HG02981 (cell line): ENCODE results near the gene PTPN14.
"Not testable (repeated sequence)": the region's sequence is repeated elsewhere in the genome, so short reads cannot be mapped to it uniquely, and the experiment has no call there.

ENCODE experiments used
- ATAC-seq: cut with Tn5 transposase; IDR thresholded peaks from one replicate; pipeline ENCODE4 v1.9.1; 2021; ENCODE audit warnings: mild to moderate bottlenecking, moderate library complexity; ENCODE audit not compliant: unreplicated experiment

Gene PTPN14

GRCh38 chr1:214413315-214413714, 138.1 kb downstream of the PTPN14 start:
- no peak for ATAC-seq

- ATAC-seq: peak; percentile 31
These were observed 146.7 kb downstream of the PTPN14 start for GRCh38 chr1:214404571-214405213.

GRCh38 chr1:214404154-214404553, 147.2 kb downstream of the PTPN14 start:
- ATAC-seq: peak; percentile 86

DNA sequence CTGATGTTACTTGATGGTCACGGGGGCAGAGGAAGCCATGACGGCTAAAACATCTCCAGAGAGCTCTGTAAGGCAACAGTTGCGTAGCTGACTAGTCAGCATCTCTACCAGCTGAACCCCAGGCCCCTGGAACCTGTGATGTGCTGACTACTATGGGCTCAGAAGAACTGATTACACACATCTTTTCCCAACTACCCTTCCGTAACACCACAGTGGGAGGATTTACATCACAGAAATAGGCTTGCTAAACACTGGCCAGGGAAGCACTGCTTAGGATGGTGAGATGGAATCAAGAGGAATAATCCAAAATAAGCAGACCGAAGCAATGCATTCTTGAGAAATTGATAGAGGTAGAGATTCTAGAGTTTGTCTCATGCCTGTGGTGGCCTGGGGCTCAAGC, 148.0 kb downstream of the PTPN14 start:
- no peak for ATAC-seq

- ATAC-seq: no peak
These were observed 148.8 kb downstream of the PTPN14 start for GRCh38 chr1:214402613-214403083.

GRCh38 chr1:214401666-214402065, 149.7 kb downstream of the PTPN14 start:
- no peak for ATAC-seq

GRCh38 chr1:214400131-214400530, 151.3 kb downstream of the PTPN14 start:
- no peak for ATAC-seq

GRCh38 chr1:214398490-214398889, 152.9 kb downstream of the PTPN14 start:
- ATAC-seq: no peak

GRCh38 chr1:214397497-214397896, 153.9 kb downstream of the PTPN14 start:
- no peak for ATAC-seq

- ATAC-seq: no peak
These were observed 155.1 kb downstream of the PTPN14 start for GRCh38 chr1:214396330-214396729.

- ATAC-seq: not testable (repeated sequence)
These were observed 156.8 kb downstream of the PTPN14 start for GRCh38 chr1:214394569-214394968.

- no peak for ATAC-seq
These were observed 158.3 kb downstream of the PTPN14 start for GRCh38 chr1:214393086-214393485.

DNA sequence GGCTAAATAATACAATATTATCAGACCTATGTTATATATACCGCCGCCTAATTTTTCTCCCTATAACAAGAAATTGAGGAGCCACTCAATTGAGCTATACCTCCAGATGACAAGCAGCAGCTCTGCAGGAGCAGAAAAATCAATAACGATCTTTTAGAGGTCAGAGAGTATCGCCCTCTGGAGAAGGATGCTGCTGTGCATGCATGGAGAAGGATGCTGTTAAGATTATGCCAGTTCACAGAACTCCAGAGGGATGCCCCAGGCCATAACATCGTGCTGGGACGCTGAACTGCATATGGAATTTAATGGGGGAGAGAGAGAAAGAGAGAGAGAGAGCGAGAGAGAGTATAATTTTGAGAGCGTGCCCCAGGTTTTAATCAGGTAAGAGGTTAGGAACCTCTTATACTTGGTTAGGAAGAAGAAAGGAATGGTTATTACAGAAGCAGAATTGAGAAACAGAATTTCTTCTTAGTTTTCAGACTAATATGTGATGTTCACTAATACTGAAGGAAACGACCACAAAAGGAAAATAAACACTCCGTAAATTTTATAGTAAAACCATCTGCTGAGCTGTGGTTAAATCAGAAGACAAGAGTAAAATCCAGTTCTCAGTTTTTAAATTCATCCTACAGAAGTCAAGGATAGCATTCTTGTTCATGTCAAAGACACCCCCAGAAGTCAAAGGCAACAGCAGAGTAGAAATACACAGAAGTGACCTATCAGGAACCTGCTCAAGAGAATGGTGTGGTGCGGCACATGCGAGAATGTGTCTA, 159.3 kb downstream of the PTPN14 start:
- ATAC-seq: no peak

DNA sequence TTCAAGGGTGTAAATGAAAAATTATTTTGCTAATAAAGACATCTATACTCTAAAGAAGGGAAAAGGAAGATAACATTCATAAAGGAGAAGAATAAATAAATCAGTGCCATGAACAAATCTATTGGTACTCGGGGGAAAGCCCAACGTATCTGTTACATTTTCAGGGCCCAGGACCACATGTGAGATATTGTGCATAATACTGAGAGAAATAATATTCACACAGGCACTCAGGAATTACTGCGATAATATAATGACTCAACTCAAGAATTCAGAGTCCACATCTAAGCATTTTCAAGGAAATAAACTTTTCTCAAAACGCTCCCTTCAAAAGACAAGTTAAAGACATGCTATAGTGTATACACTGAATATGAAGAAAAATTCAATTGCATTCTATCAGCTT, 161.7 kb downstream of the PTPN14 start:
- no peak for ATAC-seq

- ATAC-seq: no peak
These were observed 164.7 kb downstream of the PTPN14 start for GRCh38 chr1:214386747-214387146.

DNA sequence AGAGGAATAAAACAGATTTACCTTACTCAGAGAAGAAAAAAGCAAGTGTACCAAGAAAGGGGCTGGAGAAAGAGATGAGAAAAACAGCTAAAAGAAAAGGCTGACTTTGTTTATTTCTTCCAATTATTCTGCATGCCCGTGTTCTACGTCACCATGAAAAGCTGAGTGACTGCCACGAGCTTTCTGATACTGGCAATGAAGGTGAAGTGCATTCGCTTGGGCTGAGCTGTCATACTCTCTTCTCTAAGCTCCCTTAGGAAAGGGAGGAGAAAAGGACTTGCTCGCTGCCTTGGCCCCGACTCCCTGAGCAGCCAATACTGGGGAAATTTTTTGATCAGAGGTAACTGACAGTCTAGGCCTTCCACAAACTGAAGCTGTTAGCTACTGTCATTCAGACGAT, 165.1 kb downstream of the PTPN14 start:
- ATAC-seq: no peak

DNA sequence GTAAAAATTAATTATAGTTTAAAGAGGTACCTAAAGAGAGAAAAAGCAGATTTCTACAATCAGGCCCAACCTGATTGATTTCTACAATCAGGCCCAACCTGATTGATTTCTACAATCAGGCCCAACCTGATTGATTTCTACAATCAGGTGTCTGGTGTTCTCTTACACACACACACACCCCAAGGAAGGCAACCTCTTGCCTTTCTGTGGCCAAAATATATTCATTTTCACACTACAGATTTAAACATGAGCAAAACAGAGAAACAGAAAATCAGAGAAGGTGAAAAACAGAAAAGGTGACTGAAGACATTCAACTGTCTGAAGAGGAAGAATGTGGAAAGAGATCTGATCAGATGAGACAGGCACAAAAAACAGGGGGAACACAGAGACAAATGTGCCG, 166.0 kb downstream of the PTPN14 start:
- ATAC-seq: no peak

DNA sequence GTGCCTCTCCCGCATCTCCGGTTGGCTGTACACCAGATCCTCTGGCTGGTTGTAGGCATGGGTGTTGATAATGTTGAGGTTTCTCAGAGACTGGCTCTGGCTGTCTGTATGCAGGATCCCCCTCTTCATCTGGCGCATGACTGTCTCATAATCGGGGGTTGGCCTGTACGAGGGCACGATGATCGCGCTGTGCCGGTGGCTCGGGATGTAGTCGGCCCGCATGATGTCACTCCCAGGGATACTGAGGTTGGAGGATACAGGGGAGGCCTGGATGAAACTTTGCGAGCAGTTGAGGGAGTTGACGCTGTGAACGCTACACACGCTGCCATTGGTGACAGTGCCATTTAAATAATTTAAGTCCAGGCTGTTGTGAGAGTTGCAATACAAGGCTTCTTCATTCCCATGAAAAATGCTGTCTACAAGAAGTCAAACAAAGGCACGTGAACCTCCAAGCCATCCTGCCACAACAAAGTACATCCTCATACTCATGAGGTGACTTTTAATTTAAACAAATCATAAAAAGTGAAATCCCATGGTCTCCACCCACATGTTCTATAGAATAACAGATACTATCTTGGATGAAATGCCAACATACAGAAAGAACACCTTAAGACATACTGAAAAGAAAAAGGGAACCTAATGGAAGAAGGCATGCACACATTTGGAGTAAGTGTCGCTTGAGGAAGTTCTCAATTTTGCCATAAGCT, 166.9 kb downstream of the PTPN14 start:
- ATAC-seq: no peak

DNA sequence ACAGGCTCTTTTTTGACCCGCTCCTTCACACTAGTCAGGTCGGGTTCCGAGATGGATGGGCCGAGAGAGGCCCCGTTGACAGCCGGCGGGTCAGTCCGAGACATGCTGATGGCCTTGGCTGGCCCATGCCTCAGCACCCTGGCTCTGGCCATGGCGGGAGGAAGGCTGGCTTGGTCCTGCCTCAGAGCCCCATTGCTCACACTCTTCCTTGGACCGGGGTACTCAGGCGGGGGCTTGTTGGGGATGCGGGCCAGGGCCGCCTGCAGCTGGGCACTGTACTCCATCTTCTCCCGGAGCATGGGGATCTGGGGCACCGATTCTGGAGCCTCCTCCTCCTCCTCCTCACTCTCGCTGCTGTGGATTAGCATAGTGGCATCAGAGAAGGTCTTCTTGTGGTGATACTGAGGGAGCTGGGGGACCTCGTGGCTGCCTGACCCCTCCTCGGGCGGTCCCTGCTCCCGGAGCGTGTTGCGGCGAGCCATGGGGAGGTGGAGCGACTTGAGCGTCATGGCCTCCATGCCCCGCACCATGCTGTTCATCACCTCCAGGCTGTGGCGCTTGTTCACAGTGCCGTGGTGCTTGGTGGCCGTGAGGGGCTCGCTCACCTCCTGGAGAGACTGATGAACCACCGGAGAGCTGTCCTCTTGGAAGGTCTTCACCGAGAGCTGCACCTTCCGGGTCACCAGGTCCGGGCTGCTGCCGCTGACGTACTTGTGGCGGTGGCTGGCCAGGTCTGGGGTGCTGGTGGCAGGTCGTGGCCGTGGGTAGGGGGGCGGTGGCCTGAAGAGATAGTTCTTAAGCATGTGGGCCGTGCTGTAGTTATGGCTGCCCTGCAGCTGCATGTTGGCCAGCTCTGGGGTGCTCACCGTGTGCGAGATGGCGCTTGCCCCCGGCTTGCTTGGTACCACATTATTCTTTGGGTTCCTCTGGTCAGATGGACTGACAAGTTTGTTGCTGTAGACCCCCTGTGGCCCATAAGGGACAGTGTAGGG, 167.7 kb downstream of the PTPN14 start:
- ATAC-seq: no peak

- no peak for ATAC-seq
These were observed 170.3 kb downstream of the PTPN14 start for GRCh38 chr1:214380986-214381695.
